ENCODE results near the gene CYP2D6. TPM values are rescaled to one million over a fixed set of nuclear protein-coding genes. Genes with fewer than 3 reads are reported as not detected.

Gene CYP2D6
- total and polyA plus RNA-seq, 10 of the 15 experiments (the other 5 are each of a cell fraction or from before 2014, with no cell fraction given) = 0.08 to 1.4 (median 0.39) TPM

DNA sequence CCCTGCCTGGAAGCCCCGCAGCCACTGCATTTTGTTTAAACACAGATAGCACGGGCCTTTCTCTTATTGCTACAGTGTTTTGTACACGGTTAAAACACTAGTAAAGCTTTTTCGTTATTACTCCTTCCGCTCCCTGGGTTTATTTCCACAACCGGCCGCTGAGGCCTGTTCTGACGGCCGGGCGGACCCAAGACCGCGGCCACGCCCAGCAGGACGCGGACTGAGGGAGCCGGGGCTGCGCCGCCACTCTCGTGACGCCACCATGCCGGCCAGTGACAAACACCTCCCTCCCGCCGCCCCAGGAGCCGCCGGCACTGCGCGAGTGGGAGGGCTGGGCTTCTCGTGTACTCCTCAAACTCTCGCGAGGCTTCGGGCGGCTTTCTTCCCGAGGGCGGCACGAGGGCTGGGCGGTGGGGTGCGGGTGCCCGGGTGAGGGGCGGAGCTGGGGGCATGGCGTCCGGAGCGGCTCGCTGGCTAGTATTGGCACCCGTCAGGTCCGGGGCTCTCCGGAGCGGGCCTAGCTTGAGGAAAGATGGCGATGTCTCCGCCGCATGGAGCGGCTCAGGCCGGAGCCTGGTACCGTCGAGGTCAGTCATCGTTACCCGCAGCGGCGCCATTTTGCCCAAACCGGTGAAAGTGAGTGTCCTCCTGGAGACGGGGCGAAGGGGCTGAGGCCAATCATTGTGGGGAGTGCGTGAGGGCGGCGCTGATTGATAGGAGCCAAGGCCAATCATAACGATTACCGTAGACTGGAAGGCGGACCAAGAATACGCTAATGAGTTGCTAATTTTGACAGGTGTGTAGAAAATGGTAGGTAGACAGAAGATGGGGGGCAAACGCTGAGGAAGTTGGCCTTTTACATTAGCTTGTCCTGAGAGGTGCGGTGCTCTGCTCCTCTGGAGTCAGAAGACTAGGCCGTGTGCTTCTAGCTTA is 51.0 kb downstream of the CYP2D6 start, which contains the start of gene SMDT1 (continued):
- TF ChIP-seq IKZF2 (IDR thresholded peaks at IDR 0.05) (no peak; a peak in 1 of 4 replicates), EZH2 (IDR thresholded peaks at IDR 0.05; ENCODE audit: borderline replicate concordance, control insufficient read depth, low read depth, low read length) (no peak), ESRRA (IDR thresholded peaks at IDR 0.05; ENCODE audit: low read length) (0 out of 2 replicates have a peak, but pooled peaks have one; percentile 63), KDM1A (IDR thresholded peaks at IDR 0.05; ENCODE audit: borderline replicate concordance) (no peak), ZNF217 (IDR thresholded peaks at IDR 0.05) (no peak), ZNF687 (IDR thresholded peaks at IDR 0.05) (peak; percentile 97), RAD21 (IDR thresholded peaks at IDR 0.05; ENCODE audit: insufficient read depth, low read depth, low read length) (no peak), TBL1XR1 (IDR thresholded peaks at IDR 0.05; ENCODE audit: low read depth, low read length) (peak; percentile 20; the same call in 1 of the 2 replicates), FOS (IDR thresholded peaks at IDR 0.05; ENCODE audit: borderline replicate concordance, extremely low read depth, insufficient read length) (peak; percentile 73), NFIC (IDR thresholded peaks at IDR 0.05; ENCODE audit: low read depth, low read length) (no peak), SIX5 (IDR thresholded peaks at IDR 0.05; ENCODE audit: low read depth, low read length, severe bottlenecking) (no peak), TARDBP (IDR thresholded peaks at IDR 0.05; ENCODE audit: borderline replicate concordance) (0 out of 2 replicates have a peak, but pooled peaks have one; percentile 46), CBX5 (IDR thresholded peaks at IDR 0.05; ENCODE audit: low read depth) (peak; percentile 79; the same call in 1 of the 2 replicates), GATAD2B (conservative IDR thresholded peaks at IDR 0.05; ENCODE audit: low read depth) (peak; percentile 43), POLR2AphosphoS2 (IDR thresholded peaks at IDR 0.05; ENCODE audit: low read depth, low read length) (no peak), TAF1 (IDR thresholded peaks at IDR 0.05; ENCODE audit: borderline replicate concordance, low read depth, low read length) (peak; percentile 99), USF2 (IDR thresholded peaks at IDR 0.05; ENCODE audit: borderline replicate concordance, low read depth, low read length) (no peak), CHD2 (IDR thresholded peaks at IDR 0.05; ENCODE audit: borderline replicate concordance, low read depth, low read length) (peak; percentile 98), PKNOX1 (IDR thresholded peaks at IDR 0.05) (peak; percentile 99)

All from GM12878 (cell line).